Keratinocyte (primary cell): ENCODE measurements around the gene CTSZ.
"Not testable (repeated sequence)": the region's sequence is repeated elsewhere in the genome, so short reads cannot be mapped to it uniquely, and the experiment has no call there.

Experiments
- EZH2 ChIP-seq: IDR thresholded peaks from one replicate; pipeline ENCODE4 v1.6.1; 2012; ENCODE audit warnings: inconsistent platforms, mild to moderate bottlenecking, low read length, moderate library complexity
- TF ChIP-seq, protein P1 (sequence below), 3 experiments: IDR thresholded peaks in 1 of 3; conservative IDR thresholded peaks in 1 of 3; optimal IDR thresholded peaks in 1 of 3; 2 replicates in 2 of 3; 3 replicates in 1 of 3; pipeline versions ENCODE3 to v1.5.1; 2011; ENCODE audit warnings: low read length in 3 of 3, mild to moderate bottlenecking in 3 of 3, moderate library complexity in 2 of 3, control low read depth in 1 of 3, inconsistent platforms in 1 of 3; ENCODE audit not compliant: insufficient read depth in 2 of 3; ENCODE audit errors: extremely low read depth in 1 of 3

DNA sequence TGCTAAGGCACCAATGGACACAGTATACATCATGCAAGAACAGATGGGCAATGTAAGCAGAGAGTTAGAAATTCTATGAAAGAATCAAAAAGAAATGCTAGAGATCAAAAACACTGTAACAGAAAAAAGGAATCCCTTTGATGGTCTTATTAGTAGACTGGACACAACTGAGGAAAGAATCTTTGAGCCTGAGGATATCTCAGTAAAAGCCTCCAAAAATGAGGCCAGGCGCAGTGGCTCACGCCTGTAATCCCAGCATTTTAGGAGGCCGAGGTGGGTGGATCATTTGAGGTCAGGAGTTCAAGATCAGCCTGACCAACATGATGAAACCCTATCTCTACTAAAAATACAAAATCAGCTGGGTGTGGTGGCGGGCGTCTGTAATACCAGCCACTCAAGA, 43.1 kb downstream of the CTSZ start:
- TF ChIP-seq, protein P1, sequence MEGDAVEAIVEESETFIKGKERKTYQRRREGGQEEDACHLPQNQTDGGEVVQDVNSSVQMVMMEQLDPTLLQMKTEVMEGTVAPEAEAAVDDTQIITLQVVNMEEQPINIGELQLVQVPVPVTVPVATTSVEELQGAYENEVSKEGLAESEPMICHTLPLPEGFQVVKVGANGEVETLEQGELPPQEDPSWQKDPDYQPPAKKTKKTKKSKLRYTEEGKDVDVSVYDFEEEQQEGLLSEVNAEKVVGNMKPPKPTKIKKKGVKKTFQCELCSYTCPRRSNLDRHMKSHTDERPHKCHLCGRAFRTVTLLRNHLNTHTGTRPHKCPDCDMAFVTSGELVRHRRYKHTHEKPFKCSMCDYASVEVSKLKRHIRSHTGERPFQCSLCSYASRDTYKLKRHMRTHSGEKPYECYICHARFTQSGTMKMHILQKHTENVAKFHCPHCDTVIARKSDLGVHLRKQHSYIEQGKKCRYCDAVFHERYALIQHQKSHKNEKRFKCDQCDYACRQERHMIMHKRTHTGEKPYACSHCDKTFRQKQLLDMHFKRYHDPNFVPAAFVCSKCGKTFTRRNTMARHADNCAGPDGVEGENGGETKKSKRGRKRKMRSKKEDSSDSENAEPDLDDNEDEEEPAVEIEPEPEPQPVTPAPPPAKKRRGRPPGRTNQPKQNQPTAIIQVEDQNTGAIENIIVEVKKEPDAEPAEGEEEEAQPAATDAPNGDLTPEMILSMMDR (optimal IDR thresholded peaks at IDR 0.05 in 1 of 3, IDR thresholded peaks at IDR 0.05 in 1 of 3, conservative IDR thresholded peaks at IDR 0.05 in 1 of 3; ENCODE audit: extremely low read depth in 1 of 3, insufficient read depth in 2 of 3, low read length in 3 of 3) = not testable (repeated sequence)
- TF ChIP-seq EZH2 = not testable (repeated sequence)
